IMR-90 (cell line): ENCODE measurements around the gene XRCC4.

Experiments used
- SMC3 ChIP-seq: fragments of 150-350 bp; IDR thresholded peaks from 2 replicates; pipeline ENCODE4 v1.6.1; 2016; ENCODE audit warnings: low read depth, mild to moderate bottlenecking, antibody characterized with exemption, low read length, moderate library complexity
- TF ChIP-seq, protein P1 (sequence below): conservative IDR thresholded peaks from 2 replicates; pipeline ENCODE4 v1.5.1; 2012; ENCODE audit warnings: mild to moderate bottlenecking, low read depth, low read length, improper control_type of control experiment

GRCh38 chr5:83072966-83073365 is 4.4 kb upstream of the XRCC4 start:
- TF ChIP-seq SMC3, result no peak
- TF ChIP-seq, protein P1, sequence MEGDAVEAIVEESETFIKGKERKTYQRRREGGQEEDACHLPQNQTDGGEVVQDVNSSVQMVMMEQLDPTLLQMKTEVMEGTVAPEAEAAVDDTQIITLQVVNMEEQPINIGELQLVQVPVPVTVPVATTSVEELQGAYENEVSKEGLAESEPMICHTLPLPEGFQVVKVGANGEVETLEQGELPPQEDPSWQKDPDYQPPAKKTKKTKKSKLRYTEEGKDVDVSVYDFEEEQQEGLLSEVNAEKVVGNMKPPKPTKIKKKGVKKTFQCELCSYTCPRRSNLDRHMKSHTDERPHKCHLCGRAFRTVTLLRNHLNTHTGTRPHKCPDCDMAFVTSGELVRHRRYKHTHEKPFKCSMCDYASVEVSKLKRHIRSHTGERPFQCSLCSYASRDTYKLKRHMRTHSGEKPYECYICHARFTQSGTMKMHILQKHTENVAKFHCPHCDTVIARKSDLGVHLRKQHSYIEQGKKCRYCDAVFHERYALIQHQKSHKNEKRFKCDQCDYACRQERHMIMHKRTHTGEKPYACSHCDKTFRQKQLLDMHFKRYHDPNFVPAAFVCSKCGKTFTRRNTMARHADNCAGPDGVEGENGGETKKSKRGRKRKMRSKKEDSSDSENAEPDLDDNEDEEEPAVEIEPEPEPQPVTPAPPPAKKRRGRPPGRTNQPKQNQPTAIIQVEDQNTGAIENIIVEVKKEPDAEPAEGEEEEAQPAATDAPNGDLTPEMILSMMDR, result no peak
